GM19099 (cell line): Measurements from ENCODE around the gene COMP.
A peak's percentile ranks its signal among the peaks of the same experiment; 100 is the strongest.

Experiments
- POLR2A ChIP-seq: IDR thresholded peaks from 3 replicates; pipeline ENCODE4 v1.6.1; 2011; ENCODE audit warnings: low read depth; ENCODE audit not compliant: insufficient read length; ENCODE audit errors: extremely low read depth

COMP gene

GRCh38 chr19:18790566-18791314, at the start of gene COMP:
COMP (minus strand) TSS chr19:18791305; CDS start chr19:18791269, 36 bp downstream.
- no peak for TF ChIP-seq POLR2A

- no peak for TF ChIP-seq POLR2A
Observed at GRCh38 chr19:18840288-18841267, 49.5 kb upstream of the COMP start.

GRCh38 chr19:18839465-18840287, 48.6 kb upstream of the COMP start:
- no peak for TF ChIP-seq POLR2A

GRCh38 chr19:18834644-18834984, 43.5 kb upstream of the COMP start:
- no peak for TF ChIP-seq POLR2A

DNA sequence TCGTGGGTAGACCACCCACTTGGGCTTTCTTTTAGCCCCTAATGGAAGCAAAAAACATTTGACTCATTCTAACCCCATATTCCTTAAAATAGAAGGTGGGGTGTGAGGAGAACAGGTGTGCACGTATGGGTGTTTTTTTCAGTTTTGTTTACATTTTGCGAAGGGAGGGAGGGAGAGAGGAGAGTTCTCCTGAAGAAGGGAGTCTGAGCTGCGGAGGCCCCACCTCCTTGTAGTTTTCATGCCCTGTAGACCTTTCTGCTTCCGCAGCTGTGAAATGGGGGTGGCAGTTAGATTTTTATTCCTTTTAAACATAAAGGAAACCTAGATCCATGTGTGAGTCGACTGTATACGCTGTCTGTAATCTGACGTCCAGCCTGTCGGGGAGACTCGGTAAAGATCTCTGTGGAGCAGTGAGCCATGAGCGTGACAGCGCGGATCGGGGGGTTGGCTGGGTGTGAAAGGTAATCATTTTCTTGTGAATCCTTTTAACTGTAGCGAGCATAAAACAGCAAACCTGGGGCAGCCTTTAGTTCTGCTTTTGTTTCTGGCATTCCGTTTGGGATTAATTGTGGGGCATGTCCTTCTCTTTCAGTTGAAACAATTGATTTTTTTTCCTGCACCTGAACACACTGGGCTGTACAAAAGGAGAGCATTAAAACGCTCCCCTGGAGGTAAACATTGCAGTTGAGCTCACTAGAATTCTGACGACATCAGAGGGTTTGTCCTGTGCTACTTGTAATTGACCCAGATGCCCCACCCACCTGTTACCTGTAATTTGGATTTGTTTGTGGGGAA, 42.9 kb upstream of the COMP start:
- no peak for TF ChIP-seq POLR2A

DNA sequence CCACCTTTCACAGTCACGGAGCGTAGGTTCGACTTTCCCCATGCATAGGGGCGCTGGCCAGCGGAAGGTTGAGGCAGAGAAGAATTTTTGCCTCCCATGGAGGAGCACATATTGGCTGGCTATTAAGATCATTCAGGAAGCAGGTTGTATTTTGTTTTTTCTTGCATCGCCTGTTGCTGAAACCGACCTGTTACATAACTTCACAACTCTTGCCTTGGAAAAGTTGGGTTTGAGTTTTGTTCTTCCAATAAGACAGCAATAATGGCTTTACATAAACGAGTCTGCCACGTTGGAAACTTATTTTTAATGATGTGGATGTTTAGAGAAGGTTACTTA, 42.0 kb upstream of the COMP start:
- no peak for TF ChIP-seq POLR2A

DNA sequence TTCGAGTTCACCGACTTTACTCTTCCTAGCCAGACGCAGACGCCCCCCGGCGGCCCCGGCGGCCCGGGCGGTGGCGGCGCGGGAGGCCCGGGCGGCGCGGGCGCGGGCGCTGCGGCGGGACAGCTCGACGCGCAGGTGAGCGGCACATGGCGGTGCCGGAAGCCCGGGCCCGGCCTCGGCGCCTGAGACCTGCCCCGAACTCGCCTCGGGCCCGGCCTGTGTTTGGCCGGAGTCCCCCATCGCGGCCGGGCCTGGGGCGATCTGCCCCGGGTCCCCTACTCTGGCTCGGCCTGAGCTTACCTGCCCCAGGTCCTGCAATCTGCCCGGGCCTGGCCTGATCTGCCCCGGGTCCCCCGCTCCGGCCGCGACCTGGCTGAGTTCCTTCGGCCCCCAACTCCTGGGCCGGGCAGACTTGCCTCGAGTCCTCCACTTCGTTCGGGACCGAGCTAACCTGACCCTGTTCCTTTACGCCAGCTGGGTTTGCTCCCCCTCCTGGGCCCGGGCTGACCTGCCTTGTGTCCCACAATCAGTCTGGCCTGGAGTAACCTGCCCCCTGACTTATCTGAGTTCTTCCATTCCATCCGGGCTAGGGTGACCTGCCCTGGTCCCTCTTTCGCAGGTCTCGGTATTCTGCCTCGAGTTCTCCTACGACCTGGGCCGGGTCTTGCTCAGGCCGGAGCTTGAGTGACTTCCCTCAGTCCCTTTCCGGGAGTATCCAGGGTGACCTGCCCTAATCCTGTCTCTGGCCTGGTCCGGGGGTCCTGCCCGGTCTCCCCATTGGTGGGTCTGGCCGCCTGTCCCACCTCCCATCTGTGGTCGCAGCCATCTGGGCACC, 41.4 kb upstream of the COMP start:
- no peak for TF ChIP-seq POLR2A

- TF ChIP-seq POLR2A, result peak; percentile 96
Observed at GRCh38 chr19:18831524-18832305, 40.6 kb upstream of the COMP start, which contains the start of gene UPF1. UPF1 (plus strand) TSS chr19:18831959; CDS start chr19:18832210, 251 bp downstream.

GRCh38 chr19:18830488-18830887, 39.4 kb upstream of the COMP start:
- no peak for TF ChIP-seq POLR2A

DNA sequence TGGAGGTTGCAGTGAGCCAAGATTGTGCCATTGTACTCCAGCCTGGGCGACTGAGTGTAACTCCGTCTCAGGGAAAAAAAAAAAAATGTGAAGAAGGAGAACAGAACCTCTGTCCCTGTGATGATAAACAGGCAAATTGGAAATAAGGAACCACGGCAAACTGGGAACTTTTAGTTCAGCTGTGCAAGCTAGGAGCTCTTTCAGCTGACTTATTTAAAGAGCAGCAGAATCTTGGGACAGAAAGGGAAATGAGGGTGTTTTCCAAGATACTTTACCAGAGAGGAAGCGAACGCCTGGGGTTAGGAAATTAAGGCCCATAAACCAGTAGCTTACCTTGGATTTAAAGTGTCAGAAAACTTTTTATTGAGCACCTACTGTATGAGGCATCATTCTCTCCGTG, 37.7 kb upstream of the COMP start:
- no peak for TF ChIP-seq POLR2A

DNA sequence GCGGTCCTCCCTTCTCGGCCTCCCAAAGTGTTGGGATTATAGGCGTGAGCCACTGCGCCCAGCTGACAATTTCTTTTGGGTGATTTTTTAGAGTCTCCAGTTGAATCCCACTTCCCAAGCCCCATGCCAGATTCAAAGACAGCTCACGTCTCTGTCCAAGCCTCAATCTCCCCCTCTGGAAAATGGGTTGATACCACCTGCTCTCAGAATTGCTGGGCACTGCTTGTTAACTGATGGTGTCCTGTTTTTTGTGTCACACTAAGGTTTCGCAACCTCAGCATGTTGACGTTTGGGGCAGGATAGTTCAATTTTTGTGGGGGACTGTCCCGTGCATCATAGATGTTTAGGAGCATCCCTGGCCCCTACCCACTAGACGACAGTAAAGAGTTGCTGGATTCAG, 26.5 kb upstream of the COMP start:
- no peak for TF ChIP-seq POLR2A

GRCh38 chr19:18815673-18816072, 24.6 kb upstream of the COMP start:
- TF ChIP-seq POLR2A, result no peak

- no peak for TF ChIP-seq POLR2A
Observed at GRCh38 chr19:18814063-18814462, 23.0 kb upstream of the COMP start.
